ENCODE results near the gene ASB18.

ASB18 gene

GRCh38 chr2:236161531-236161930, 102.7 kb downstream of the ASB18 start:
- no peak for DNase-seq

GRCh38 chr2:236161082-236161462, 103.1 kb downstream of the ASB18 start:
- no peak for DNase-seq

- DNase-seq: no peak
These were observed 103.7 kb downstream of the ASB18 start for GRCh38 chr2:236160366-236161081.

- DNase-seq: no peak
These were observed 104.4 kb downstream of the ASB18 start for GRCh38 chr2:236159778-236160170.

GRCh38 chr2:236158969-236159777, 105.0 kb downstream of the ASB18 start:
- DNase-seq: no peak

- DNase-seq: no peak
These were observed 106.2 kb downstream of the ASB18 start for GRCh38 chr2:236157815-236158498.

GRCh38 chr2:236157366-236157765, 106.8 kb downstream of the ASB18 start:
- DNase-seq: no peak

GRCh38 chr2:236156860-236157194, 107.4 kb downstream of the ASB18 start:
- DNase-seq: no peak

- no peak for DNase-seq
These were observed 107.9 kb downstream of the ASB18 start for GRCh38 chr2:236156095-236156859.

GRCh38 chr2:236155406-236155805, 108.8 kb downstream of the ASB18 start:
- DNase-seq: no peak

- no peak for DNase-seq
These were observed 117.8 kb downstream of the ASB18 start for GRCh38 chr2:236146436-236146835.

- no peak for DNase-seq
These were observed 120.4 kb downstream of the ASB18 start for GRCh38 chr2:236143811-236144210.

All from activated CD4-positive, alpha-beta T cell treated with anti-CD3 and anti-CD28 coated beads, Interleukin-2, amount 50 U/mL, for 48 hours (primary cell).